Brain microvascular endothelial cell (primary cell): ENCODE data around the gene NTNG1.

Source experiments
- DNase-seq: peaks from one replicate; pipeline ENCODE4 v3.0.0-alpha.2; 2020
- H3K27ac ChIP-seq: fragments of 250-450 bp; sonication (Bioruptor Pico); 2 replicates; pipeline ENCODE4 v1.5.1; 2020; ENCODE audit warnings: mild to moderate bottlenecking, moderate library complexity
- H3K27me3 ChIP-seq: fragments of 250-450 bp; sonication (Bioruptor Pico); replicated peaks from 2 replicates; pipeline ENCODE4 v1.5.1; 2020; ENCODE audit warnings: mild to moderate bottlenecking
- H3K36me3 ChIP-seq: fragments of 250-450 bp; sonication (Bioruptor Pico); replicated peaks from 2 replicates; pipeline ENCODE4 v1.5.1; 2020; ENCODE audit warnings: mild to moderate bottlenecking
- H3K4me3 ChIP-seq: 2 replicates; pipeline ENCODE4 v1.5.1; 2011; ENCODE audit warnings: low read depth, mild to moderate bottlenecking, control low read depth, low read length, moderate library complexity
- in situ Hi-C: cut with HindIII; loops from 2 replicates; pipeline ENCODE4 v1.10.0; 2017; ENCODE audit warnings: low sequenced_read_pairs, low pct_ligation_motif_present
- TF ChIP-seq, protein P1 (sequence below): IDR thresholded peaks from 2 replicates; pipeline ENCODE4 v1.5.1; 2011; ENCODE audit warnings: low read depth, mild to moderate bottlenecking, moderate library complexity, low read length, control low read depth, inconsistent platforms; ENCODE audit errors: missing control alignments

Gene NTNG1

DNA sequence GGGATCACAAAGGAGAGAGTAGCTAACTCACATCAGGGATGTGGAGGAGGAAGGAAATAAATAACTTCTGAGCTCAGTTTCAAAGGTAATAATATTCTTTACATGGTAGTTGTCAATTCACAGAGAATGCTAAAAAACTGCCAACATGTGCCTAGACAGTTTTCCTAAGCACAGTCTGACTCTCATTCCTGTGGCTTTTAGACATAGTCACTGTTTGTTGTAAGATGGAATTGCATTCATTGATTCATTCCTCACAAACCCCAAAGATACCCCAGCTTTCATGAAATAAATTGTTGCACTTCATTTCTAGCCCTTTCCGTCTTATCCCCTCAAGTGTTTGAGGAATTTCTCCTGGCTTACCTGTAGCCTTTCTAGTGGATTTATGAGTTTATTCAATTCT lies 263.9 kb downstream of the NTNG1 start:
- Histone ChIP-seq H3K27ac (no peak overlapping the region), H3K36me3 (no peaks in the 10 kb centered on the region), H3K27me3 (no peaks in the 10 kb centered on the region), H3K4me3 (no peak overlapping the region)
- TF ChIP-seq, protein P1, sequence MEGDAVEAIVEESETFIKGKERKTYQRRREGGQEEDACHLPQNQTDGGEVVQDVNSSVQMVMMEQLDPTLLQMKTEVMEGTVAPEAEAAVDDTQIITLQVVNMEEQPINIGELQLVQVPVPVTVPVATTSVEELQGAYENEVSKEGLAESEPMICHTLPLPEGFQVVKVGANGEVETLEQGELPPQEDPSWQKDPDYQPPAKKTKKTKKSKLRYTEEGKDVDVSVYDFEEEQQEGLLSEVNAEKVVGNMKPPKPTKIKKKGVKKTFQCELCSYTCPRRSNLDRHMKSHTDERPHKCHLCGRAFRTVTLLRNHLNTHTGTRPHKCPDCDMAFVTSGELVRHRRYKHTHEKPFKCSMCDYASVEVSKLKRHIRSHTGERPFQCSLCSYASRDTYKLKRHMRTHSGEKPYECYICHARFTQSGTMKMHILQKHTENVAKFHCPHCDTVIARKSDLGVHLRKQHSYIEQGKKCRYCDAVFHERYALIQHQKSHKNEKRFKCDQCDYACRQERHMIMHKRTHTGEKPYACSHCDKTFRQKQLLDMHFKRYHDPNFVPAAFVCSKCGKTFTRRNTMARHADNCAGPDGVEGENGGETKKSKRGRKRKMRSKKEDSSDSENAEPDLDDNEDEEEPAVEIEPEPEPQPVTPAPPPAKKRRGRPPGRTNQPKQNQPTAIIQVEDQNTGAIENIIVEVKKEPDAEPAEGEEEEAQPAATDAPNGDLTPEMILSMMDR: no peak
- no peak for DNase-seq
- in situ Hi-C loops: no loop called here

GRCh38 chr1:107405236-107405635 lies 264.4 kb downstream of the NTNG1 start:
- in situ Hi-C loops: no loop called here
- no peak for DNase-seq
- no peaks in the 10 kb centered on the region for H3K27me3 ChIP-seq
- TF ChIP-seq, protein P1: no peak
- H3K27ac ChIP-seq: no peak overlapping the region
- H3K36me3 ChIP-seq: no peaks in the 10 kb centered on the region
- H3K4me3 ChIP-seq: no peak overlapping the region

DNA sequence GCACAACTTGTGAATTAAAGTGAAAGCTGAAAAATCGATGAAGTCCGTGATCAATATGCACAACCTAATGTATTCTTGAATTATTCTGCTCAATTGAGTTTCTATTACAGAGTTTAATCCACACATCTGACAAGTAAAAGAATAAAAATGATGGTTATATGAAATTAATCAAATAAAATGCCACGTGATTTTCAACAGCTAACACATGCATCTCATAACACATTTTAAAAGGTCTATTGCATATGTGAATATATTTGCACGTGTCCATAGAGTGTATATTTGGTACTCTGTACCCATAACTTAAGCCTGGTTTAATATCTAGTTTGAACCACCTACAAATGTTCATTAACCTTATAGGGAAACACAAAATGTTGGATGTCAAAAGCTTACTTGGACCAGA lies 266.2 kb downstream of the NTNG1 start:
- H3K36me3 ChIP-seq: no peaks in the 10 kb centered on the region
- no peak for DNase-seq
- no peak overlapping the region for H3K27ac ChIP-seq
- H3K4me3 ChIP-seq: no peak overlapping the region
- TF ChIP-seq, protein P1: no peak
- in situ Hi-C loops: no loop called here
- no peaks in the 10 kb centered on the region for H3K27me3 ChIP-seq

DNA sequence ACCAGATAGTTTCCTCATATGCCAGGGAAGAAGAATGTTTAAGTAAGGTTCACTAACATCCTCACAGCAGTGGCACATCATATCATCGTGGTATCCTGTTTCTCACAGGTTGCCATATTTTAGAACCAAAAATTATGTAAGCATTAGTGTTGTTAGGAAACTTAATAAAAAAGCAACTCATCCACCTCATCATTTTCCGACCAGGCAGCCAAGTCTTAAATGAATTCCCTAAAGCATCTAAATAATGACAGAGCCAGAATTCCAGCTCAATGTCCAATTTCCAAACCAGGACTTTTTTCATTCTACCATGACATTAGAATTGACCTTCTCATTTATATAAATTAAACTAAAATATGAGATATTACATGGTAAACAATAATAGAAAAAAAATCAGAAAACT lies 272.7 kb downstream of the NTNG1 start:
- no peak for DNase-seq
- Histone ChIP-seq H3K27ac (no peak overlapping the region), H3K27me3 (no peaks in the 10 kb centered on the region), H3K4me3 (no peak overlapping the region), H3K36me3 (no peaks in the 10 kb centered on the region)
- in situ Hi-C loops: no loop called here
- TF ChIP-seq, protein P1: no peak

- Histone ChIP-seq H3K4me3 (no peak overlapping the region), H3K27ac (no peak overlapping the region), H3K36me3 (no peaks in the 10 kb centered on the region), H3K27me3 (no peaks in the 10 kb centered on the region)
- no peak for DNase-seq
- TF ChIP-seq, protein P1: no peak
- in situ Hi-C loops: no loop called here
Measured at GRCh38 chr1:107413951-107414350, 273.1 kb downstream of the NTNG1 start.

GRCh38 chr1:107414550-107414949 lies 273.7 kb downstream of the NTNG1 start:
- H3K4me3 ChIP-seq: no peak overlapping the region
- no peaks in the 10 kb centered on the region for H3K36me3 ChIP-seq
- H3K27ac ChIP-seq: no peak overlapping the region
- TF ChIP-seq, protein P1: no peak
- DNase-seq: no peak
- in situ Hi-C loops: no loop called here
- no peaks in the 10 kb centered on the region for H3K27me3 ChIP-seq
